HG03571 (cell line): ENCODE data around the gene ENHO.
"Not testable (repeated sequence)": the region's sequence is repeated elsewhere in the genome, so short reads cannot be mapped to it uniquely, and the experiment has no call there.

Source experiments
- ATAC-seq: cut with Tn5 transposase; IDR thresholded peaks from one replicate; pipeline ENCODE4 v1.9.1; 2021; ENCODE audit not compliant: unreplicated experiment

Gene ENHO

DNA sequence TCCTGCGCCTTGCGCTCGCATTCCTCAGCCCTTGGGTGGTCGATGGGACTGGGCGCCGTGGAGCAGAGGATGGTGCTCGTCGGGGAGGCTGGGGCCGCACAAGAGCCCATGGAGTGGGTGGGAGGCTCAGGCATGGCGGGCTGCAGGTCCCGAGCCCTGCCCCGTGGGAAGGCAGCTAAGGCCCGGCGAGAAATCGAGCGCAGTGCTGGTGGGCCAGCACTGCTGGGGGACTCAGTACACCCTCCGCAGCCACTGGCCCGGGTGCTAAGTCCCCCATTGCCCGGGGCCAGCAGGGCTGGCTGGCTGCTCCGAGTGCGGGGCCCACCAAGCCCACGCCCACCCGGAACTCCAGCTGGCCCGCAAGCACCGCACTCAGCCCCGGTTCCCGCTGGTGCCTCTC is 40.0 kb downstream of the ENHO start:
- not testable (repeated sequence) for ATAC-seq

DNA sequence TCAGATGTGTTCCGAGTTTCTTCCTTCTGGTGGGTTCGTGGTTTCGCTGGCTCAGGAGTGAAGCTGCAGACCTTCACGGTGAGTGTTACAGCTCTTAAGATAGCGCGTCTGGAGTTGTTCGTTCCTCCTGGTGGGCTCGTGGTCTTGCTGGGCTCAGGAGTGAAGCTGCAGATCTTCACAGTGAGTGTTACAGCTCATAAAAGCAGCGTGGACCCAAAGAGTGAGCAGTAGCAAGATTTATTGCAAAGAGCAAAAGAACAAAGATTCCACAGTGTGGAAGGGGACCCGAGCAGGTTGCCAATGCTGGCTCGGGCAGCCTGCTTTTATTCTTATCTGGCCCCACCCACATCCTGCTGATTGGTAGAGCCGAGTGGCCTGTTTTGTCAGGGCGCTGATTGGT is 41.2 kb downstream of the ENHO start:
- ATAC-seq = not testable (repeated sequence)

DNA sequence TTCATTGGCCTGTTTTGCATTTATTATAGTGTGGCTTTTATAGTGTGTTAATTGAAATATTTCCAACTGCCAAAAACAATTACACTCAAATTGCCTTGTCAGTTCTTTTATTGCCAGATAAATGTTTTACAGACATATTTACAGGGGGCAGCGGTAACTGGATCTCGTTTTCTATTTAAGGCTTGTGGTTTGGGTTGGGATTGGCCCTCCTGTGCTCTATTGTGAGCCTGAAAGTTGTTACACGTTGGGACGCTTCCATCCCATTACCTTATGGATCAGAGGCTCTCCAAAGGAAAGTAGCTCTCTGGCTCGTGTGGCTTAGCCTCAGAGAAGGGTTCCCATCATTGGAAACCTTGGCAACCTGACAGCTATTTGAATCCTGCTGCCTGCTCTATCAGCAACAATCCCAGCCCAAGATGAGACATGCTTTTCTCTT is 43.3 kb downstream of the ENHO start:
- ATAC-seq = no peak

DNA sequence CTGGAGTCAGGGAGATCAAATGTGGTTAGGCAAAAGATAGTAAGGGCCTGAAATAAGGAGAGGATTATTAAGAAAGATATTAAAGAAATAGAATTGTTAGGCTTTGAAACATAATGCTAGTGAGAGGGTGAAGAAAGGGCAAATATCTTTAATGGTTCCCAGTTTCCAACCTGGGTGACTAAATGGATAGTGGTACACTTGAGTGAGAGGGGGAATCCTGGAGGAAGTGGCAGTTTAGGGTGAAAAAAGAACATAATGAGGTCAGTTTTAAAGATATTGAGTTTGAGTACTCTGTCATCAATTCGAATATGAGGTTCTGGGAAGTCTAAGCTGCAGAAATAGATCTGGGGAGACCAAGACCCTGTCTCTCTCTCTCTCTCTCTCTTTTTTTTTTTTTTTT is 45.2 kb downstream of the ENHO start:
- ATAC-seq = no peak

DNA sequence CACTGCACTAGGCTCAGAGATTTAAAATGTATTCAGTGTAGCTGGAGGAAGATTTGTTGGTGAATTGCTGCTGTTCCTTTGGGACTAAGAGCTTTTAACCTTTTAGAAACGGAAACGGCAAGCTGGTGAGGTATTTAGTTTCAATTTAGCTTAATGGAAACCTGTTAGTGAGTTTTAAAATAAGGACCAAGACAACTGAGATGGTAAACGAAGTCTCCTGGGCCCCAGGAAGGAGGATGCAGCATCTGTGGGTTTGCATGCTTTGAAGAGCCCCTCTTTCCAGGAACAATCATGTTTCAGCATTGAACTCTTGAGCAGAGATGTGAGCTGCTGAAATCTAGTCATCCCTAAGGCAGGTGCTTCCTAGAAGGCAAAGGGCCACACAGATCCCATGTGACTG is 47.7 kb downstream of the ENHO start:
- ATAC-seq = no peak
